A204.1 (cell line): ENCODE data around the gene CDCA5.

Source experiments
- FAIRE-seq: peaks from 2 replicates; lab custom pipeline; 2012; peaks lifted over from hg19 to GRCh38; lab: Jason Lieb, UNC

Gene CDCA5

DNA sequence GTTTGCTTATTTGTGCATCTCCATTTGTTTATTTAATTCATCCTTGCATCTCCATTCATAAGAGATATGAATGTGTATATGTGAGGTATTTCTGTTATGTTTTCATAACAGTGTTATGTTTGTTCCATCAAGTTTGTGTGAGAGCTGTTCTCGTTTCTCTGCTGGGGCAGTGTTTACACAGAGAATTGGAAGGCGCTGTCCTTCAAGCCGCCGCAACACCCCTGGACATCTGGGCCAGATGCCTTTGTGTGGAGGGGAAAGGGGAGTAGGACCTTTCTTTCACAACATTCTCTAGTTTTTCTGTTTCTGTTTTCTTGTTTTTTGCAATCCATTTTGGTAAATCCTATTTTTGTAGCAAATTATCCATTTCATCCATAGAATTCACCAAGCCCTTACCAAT is 20.8 kb upstream of the CDCA5 start:
- FAIRE-seq = no peak

DNA sequence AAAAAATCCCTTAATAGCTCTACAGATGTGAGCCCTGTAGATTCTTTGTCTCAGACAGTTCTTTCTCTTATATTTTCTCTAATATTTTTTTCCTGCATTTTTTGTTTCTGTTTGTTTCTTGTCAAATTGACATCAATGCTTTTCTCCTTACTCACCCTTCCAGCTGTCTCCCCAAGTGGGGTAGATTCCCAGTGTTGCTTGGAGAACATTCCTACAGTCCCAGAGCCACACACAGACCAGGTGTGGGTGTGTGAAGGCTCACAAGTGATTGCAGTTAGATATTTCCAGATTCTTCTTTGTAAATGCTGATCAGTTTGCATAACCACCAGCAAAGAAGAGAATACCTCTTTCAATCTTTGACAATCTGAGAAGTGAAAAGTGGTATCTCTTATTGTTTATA is 19.6 kb upstream of the CDCA5 start:
- no peak for FAIRE-seq

DNA sequence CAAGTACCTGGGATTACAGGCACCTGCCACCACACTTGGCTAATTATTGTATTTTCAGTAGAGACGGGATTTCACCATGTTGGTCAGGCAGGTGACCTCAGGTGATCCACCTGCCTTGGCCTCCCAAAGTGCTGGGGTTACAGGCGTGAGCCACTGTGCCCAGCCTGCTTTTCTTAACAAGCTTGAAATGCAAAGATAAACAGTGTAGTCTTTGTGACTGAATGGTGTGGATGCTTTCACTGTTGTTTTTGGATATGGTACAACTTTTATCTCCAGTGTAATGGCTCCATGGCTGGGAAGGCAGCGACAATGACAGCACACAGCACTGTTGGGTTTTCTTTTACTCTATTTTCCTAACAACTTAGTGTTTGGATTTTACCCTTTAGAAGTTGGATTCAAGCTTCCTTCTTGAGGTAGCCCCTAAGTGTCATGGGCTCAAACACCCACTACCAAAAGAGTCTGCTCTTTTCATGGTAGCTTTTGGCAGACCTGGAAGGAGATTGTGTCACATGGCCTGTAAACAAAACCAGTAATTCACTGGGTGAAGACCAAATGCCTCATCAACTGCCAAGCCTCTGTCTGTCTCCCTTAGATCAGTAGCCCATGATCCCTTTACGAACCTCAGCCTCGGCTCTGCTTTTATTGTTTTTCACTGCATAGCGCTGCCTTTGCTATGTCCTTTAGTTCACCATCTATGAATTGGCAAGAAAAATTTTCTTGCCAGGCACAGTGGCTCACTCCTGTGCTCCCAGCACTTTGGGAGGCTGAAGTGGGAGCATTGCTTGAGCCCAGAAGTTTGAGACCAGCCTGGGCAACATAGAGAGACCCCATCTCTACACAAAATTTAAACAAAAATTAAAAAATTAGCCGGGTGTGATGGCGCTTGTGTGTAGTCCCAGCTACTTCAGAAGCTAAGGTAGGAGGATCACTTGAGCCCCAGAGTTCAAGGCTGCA is 18.6 kb upstream of the CDCA5 start:
- no peak for FAIRE-seq

DNA sequence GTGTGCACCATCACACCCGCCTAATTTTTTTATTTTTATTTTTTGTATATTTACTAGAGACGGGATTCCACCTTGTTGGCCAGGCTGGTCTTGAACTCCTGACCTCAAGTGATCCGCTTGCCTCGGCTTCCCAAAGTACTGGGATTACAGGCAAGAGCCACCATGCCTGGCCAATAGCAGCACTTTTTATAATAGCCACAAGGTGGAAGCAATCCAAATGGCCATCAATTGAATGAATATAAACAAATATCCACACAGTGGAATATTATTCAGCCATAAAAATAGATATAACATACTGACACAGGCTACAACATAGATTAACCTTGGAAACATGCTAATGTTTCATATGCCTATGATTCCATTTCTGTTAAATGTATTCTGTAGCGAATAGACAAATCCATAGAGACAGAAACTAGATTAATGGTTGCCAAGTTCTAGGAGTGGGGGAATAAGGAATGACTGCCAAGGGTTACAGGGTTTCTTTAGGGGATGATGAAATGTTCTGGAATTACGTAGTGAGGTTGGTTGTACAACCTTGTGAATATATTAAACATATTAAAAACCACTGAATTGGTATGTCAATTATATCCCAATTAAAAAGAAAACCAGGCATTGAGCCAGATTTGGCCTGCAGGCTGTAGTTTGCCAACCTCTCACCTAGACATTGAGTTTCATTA is 17.0 kb upstream of the CDCA5 start:
- FAIRE-seq = no peak

DNA sequence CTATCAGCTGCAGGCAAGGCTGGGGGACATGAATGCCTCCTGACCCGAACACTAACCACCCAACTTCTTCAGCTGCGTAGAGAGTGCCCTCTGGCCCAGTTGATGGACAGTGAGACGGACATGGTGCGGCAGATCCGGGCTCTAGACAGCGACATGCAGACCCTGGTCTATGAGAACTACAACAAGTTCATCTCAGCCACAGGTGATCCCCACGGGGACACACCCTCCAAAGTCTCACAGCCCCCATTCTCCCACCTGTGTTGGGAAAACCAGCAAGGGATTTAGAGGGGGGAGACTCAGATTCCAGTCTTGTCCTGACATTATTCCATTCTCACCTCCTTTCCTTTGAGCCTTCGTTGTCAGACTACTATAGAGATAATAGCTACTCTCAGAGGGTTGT is 13.1 kb upstream of the CDCA5 start:
- no peak for FAIRE-seq

DNA sequence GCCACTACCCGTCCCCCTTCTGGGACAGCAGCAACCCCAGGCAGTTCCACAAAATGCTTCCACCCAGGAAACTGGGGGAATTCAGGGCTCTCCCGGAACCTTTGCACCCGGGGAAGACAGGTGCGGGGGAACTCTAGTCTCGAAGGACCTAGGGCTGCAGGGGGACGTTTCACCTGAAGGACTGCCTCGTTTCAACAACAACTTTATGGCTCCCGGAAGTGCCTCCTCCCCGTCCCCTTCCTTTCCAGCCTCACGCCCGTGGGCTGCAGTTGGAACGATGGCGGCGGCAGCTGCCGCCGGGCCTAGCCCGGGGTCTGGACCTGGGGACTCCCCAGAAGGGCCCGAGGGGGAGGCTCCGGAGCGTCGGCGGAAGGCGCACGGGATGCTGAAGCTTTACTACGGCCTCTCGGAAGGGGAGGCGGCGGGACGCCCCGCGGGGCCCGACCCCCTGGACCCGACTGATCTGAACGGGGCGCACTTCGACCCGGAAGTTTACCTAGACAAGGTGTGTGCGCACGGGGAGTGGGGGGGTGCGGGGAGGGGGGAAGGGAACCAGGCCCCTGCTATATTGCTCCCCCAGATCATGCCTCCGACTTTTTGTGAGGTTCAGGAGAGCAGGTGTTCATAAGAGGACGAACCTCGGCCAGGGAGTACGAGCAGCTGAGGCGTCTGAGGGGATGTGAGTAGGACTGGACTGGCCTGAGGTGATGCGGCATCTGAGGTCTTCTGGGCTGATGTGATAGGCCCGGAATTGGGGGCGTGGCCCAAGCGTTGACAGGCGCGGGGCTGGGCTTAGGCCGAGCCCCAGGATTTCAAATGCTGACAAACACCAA is 12.3 kb upstream of the CDCA5 start, which contains the start of gene VPS51:
VPS51 (plus strand) TSS at position 241 of the 833 bp plus-strand sequence; CDS start at position 278, 37 bp downstream.
- FAIRE-seq = no peak

DNA sequence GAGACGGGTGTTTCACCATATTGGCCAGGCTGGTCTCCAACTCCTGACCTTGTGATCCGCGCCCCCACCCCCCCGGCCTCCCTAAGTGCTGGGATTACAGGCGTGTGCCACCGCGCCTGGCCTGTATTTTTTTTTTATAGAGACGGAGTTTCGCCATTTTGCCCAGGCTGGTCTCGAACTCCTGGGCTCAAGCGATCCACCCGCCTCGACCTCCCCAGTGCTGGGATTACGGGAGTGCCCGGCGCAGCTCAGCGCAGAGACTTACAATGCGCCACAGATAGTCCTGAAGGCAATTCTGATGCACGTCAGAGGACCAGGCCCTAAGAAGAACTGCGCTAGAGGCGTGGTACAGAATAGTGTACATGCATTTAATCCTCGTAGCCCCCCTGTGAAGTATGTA is 11.6 kb upstream of the CDCA5 start:
- FAIRE-seq = no peak

DNA sequence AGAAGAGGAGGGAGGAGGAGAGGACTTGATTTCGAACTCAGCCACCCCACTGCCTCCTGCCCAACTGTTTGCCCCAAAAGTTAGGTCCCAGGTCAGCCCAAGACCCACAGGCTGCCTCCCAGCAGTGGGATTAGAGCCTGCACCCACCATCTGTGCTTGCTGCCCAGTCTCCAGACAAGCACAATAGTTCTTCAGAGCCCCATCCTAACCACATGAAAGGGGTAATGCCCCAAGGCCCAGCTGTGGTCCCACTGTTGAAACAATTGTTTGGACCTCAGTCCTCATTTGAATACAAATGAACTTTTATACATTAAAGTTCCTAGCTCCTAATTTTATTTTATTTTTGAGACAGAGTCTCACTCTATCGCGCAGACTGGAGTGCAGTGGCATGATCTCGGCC is 6.8 kb upstream of the CDCA5 start:
- no peak for FAIRE-seq

DNA sequence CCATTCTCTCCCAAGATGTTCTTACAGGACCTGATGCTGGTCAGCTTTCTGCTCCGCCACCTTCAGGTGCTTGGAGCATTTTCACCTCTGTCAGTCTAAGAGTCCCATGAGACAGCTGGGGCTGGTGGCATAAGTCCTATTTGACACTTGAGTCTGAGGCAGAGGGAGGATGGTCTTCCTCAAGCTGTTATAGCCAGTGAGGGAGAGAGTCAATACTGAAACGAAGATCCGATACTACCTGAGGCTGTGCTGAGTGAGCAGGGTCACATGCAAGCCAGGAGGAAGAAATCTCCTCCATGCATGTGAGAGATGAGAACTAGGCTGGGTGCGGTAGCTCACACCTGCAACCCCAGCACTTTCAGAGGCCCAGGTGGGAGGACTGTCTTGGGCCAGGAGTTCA is 5.8 kb upstream of the CDCA5 start:
- no peak for FAIRE-seq

DNA sequence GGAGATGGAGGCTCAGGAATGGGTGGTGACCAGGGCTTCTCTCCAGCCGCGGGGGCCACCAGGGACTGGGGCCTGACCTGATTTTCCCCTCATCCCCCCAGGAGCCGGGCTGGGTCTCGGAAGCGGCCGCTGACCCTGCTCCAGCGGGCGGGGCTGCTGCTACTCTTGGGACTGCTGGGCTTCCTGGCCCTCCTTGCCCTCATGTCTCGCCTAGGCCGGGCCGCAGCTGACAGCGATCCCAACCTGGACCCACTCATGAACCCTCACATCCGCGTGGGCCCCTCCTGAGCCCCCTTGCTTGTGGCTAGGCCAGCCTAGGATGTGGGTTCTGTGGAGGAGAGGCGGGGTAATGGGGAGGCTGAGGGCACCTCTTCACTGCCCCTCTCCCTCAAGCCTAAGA is 4.0 kb upstream of the CDCA5 start:
- FAIRE-seq = no peak

DNA sequence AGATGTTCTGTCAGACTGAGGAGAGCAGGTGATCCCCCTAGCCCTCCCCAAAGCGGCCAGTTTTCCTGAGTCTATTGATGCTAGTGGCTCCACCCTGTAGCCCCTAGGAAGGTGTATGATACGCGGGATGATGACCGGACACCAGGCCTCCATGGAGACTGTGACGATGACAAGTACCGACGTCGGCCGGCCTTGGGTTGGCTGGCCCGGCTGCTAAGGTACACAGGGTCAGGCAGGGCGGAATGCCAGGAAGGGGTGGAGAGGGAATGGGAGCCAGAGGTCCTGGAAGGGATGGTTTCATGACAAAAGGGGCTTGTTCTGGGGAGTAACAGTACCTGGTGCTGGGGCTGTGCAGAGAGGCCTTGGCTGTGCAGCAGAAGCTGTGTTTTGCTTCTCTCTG is 3.4 kb upstream of the CDCA5 start:
- FAIRE-seq = no peak

DNA sequence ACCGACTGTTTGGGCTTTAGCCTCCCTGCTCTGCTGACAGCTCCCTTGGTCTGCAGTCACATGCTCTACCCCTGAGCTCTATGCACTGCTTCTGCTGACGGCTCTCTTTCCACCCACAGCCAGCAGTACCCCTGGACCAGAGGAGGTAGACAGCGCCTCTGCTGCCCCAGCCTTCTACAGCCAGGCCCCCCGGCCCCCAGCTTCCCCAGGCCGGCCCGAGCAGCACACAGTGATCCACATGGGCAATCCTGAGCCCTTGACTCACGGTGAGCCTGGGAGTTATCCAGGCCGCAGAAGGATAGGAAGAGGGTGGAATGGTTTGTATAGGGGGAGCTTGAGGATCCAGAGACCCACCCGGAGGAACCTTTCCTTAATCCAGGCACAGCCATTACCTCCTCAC is 3.0 kb upstream of the CDCA5 start:
- no peak for FAIRE-seq

DNA sequence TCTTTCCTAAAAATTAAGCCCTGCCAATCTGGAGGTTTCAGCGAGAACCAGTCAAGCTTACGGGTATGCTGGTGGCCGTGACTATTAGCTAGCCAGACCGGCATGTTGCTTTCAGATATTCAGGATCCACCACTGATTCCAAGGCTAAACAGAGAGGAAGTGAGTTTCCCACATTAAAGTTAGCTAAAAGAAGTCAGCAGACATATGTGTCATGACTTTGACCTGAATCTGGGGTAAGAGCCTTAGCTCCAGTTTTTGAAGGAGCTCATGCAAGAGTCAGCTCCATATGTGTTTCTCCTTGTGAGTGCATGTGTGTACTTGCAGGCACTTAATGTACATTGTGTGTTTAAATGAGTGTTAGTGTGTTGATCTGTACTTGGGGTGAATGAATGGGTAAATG is 1.6 kb upstream of the CDCA5 start:
- no peak for FAIRE-seq

DNA sequence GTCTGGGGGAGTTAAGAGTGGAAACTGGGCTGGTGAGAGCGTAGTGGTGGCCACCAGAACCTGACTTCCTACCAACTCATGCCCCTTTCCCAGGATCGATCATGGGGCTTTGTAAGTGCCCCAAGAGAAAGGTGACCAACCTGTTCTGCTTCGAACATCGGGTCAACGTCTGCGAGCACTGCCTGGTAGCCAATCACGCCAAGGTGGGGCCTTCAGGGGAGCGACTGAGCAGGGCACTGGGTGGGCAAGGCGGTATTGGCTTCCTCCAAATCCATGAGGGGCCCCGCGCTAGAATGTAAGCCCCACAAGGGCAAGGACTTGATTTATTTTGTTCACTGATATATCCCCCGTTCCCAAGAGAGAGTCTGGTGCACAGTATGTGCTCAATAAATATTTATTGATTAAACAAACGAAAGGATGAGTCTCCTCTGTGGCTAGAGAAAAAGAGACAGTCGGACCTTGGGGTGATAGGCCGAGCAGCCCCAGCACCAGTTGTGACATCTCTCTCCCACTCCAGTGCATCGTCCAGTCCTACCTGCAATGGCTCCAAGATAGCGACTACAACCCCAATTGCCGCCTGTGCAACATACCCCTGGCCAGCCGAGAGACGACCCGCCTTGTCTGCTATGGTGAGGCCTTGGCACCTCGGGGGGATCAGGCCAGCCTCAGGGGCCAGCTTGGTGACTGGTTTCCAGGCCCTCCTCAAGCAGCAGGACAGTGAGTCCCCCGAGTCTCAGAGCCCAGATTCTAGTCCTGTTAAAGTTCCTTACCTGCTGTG is 947 bp upstream of the CDCA5 start:
- FAIRE-seq = no peak

DNA sequence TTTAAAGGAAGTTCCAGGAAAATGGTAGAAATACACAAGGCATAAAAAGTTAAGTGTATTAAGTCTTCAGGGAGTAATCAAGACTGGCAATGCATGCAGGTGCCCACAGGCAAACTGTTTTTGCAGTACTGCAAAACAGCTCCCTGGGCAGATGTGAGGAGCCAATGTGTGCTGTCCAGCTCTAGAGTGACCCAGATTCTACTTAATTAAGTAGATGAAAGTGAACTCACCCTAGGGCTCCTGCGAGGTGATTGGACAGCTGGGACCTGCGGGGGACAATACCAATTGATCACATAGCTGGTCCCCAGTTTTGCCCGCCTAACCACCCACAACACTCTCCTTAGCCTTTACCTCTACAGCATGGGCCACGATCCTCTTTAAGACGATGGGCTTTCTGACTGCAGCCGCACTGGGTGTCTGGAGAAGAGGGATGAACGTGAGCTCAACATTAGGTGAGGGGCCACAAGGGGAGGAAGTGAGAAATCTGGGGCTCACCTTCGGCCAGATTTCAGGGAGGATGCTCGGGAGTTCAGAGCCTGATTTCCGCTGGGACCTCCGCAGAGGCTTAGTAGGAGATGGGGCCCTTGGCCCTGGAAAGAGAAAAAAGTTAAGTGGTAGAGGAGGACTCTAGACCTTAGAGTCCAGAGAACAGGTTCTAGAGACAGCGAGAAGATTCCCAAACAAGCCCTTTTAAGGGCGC is 556 bp downstream of the CDCA5 start:
- FAIRE-seq = no peak

DNA sequence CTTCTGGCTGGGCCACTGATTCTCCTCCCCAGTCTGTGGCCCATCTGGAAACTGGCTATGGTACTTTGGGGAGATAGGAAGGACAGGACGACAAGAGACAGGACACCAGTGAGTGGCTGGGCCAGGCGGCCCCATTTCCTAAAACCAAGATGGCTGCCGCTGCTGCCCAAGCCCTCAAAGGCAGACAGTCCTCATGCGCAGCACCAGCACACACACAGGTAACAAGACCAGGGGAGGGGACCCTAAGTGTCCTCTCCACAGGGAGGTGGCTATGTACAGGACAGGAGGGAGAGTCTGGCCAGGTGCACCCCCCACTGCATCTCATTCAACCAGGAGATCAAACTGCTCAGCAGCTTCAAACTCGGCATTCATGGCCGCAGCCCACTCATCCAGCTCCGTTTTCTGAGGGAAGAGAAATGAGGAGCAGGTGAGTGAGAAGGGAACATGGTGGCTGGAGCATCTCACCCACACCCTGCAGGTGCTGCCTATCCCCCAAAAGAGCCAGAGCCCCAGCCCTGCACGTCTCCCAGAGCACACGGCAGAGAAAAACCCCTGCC is 5.0 kb downstream of the CDCA5 start:
- FAIRE-seq = no peak

DNA sequence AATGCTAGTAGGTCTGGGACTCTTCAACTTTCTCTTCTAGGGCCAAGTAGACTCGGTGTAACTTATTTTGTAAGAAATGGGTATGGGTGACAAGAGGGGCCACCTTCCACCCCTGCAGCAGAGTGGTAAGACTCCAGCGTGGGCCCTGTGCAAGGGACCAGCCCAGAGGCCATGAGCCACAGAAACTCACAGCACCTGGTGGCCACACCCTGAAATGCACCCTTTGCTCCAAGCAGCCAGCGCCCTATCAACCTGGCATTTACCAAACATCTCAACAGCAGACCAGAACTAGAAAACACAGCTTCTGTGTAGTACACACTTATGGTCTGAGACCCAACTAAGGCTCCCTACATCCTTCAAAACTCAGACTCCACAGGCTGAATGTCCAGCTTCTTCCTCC is 5.7 kb downstream of the CDCA5 start:
- FAIRE-seq = no peak

DNA sequence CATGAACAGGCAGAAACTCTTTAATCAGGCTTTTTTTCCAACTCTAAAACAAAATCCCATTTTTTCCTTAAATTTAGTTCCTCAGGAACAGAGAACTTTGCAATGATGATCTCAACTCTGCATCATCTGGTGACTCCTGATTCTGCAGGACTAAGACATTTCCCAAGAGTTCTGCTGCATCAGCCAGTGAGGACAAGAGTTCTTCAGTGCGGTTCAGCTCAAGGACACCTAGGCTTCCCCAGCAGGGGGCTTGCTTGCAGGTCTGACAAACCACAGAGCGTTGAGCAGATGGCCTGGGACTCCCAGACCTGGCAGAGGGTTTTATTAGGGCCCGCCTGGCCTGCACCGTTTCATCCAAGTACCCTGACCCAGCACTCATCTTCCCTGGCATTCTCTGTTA is 6.4 kb downstream of the CDCA5 start:
- FAIRE-seq = no peak

DNA sequence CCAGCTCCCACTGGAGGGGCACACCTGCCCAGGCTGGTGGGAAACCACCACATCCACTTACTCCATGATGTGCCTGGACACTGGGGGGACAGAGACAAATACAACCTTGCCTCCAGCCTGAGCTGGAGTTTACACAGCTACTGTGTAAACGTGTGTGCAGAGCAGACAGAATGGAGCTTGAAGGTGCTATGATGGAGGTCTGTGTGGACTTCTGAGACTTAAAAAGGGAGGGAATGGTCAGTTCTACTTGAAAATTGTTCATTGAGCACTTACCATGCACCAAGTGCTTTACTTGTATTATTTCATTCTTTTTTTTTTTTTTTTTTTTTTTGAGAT is 11.2 kb downstream of the CDCA5 start:
- FAIRE-seq = no peak

DNA sequence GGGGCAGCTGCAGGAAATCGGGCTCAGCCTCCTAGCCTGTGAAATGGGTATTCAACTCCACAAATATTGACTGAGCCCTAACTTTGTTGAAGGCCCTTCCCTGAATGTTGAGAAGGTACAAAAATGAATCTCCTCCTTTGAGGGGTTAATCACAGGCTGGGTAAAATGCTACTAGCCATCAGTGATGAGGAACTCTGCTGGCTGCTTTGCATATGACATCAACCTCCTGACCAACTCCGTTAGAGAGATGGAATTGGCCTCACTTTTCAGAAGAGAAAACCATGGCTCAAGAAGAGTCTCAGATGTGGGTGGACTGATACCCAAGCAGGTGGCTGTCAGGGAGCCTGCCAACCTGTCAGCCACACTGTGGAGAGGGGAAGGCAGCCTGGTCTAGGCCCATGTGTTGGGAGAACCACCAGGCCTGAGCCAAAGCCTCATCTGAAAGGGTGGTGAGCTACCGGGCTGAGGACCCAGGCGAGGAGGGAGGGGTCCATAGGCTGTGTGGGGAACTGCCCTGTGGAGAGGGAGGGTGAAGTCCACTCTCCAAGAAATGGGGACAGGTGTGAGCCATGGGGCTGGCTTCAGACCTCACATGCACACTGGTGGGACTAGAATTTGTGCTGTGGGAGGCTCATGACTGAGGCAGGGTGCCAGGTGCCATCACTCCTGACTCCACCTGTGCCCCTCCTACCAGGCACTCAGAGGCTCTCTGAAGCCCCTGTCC is 11.8 kb downstream of the CDCA5 start:
- no peak for FAIRE-seq

DNA sequence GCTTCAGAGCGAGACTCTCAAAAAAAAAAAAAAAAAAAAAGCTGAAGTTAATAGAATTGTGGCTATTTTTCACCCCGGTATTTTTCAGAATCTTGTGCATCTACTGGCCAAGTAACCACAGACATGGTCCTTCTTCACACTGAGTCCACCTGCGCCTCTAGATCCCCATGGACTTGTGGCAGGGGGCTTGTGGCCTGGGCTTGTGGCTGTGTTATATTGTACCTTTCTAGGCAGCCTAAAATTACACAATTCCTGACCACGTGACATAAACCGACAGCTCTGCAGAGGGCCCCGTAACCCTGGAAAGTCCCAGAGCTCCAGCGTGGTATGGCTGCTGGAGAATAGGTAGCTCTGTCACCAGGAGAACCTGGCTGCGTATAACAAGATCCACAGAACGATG is 14.6 kb downstream of the CDCA5 start:
- no peak for FAIRE-seq
